Mesenchymal stem cell (in vitro differentiated cells and primary cell): ENCODE measurements around the gene VPREB1.

ENCODE experiments used
- DNase-seq: peaks from one replicate; pipeline ENCODE4 v3.0.0-alpha.2; 2013
- H2AFZ ChIP-seq: one replicate; pipeline ENCODE4 v1.6.1; 2013; ENCODE audit warnings: low read depth, mild to moderate bottlenecking, control low read depth, inconsistent platforms, low read length, moderate library complexity
- H2AK5ac ChIP-seq: 2 replicates; pipeline ENCODE4 v1.6.1; 2013; ENCODE audit warnings: low read length, moderate library complexity, mild to moderate bottlenecking, inconsistent platforms; ENCODE audit not compliant: severe bottlenecking
- H2BK120ac ChIP-seq: one replicate; pipeline ENCODE4 v1.6.1; 2013; ENCODE audit warnings: low read depth, mild to moderate bottlenecking, inconsistent platforms, low read length, moderate library complexity
- H2BK12ac ChIP-seq, 2 experiments: one replicate each; pipeline ENCODE4 v1.6.1; 2013; ENCODE audit warnings: inconsistent platforms in 2 of 2, low read length in 2 of 2, mild to moderate bottlenecking in 2 of 2, moderate library complexity in 2 of 2, control low read depth in 1 of 2
- H2BK15ac ChIP-seq: one replicate; pipeline ENCODE4 v1.6.1; 2013; ENCODE audit warnings: mild to moderate bottlenecking, low read depth, inconsistent platforms; ENCODE audit not compliant: poor library complexity, severe bottlenecking
- H2BK5ac ChIP-seq: 2 replicates; pipeline ENCODE4 v1.6.1; 2013; ENCODE audit warnings: low read depth, mild to moderate bottlenecking, low read length, control low read depth, inconsistent platforms; ENCODE audit not compliant: poor library complexity, severe bottlenecking
- H3K14ac ChIP-seq, 2 experiments: one replicate each; pipeline ENCODE4 v1.6.1; 2013; ENCODE audit warnings: inconsistent platforms in 2 of 2, low read length in 2 of 2, control low read depth in 1 of 2, mild to moderate bottlenecking in 1 of 2, moderate library complexity in 1 of 2
- H3K18ac ChIP-seq, 2 experiments: one replicate each; pipeline ENCODE4 v1.6.1; 2013; ENCODE audit warnings: inconsistent platforms in 2 of 2, low read length in 2 of 2, control low read depth in 1 of 2, low read depth in 1 of 2, mild to moderate bottlenecking in 1 of 2
- H3K23ac ChIP-seq, 2 experiments: one replicate each; pipeline ENCODE4 v1.6.1; 2013; ENCODE audit warnings: inconsistent platforms in 2 of 2, low read length in 2 of 2, mild to moderate bottlenecking in 2 of 2, moderate library complexity in 2 of 2, control low read depth in 1 of 2
- H3K27ac ChIP-seq: 2 replicates; pipeline ENCODE4 v1.5.1; 2013; ENCODE audit warnings: mild to moderate bottlenecking, moderate library complexity, low read length, control low read depth, inconsistent platforms; ENCODE audit not compliant: poor library complexity, severe bottlenecking
- H3K27me3 ChIP-seq, 2 experiments: 2 replicates each; pipeline versions ENCODE4 v1.6.1 to v1.7.0; 2013; ENCODE audit warnings: low read length in 2 of 2, mild to moderate bottlenecking in 2 of 2, moderate library complexity in 2 of 2, control low read depth in 1 of 2, inconsistent platforms in 1 of 2; ENCODE audit not compliant: control insufficient read depth in 1 of 2, insufficient read depth in 1 of 2
- H3K36me3 ChIP-seq, 2 experiments: 2 replicates each; pipeline versions ENCODE4 v1.6.1 to v1.7.0; 2013; ENCODE audit warnings: low read length in 2 of 2, control low read depth in 1 of 2, inconsistent platforms in 1 of 2, low read depth in 1 of 2, mild to moderate bottlenecking in 1 of 2; ENCODE audit not compliant: insufficient read depth in 2 of 2, control insufficient read depth in 1 of 2
- H3K4ac ChIP-seq, 2 experiments: one replicate each; pipeline ENCODE4 v1.6.1; 2013; ENCODE audit warnings: inconsistent platforms in 2 of 2, low read length in 2 of 2, mild to moderate bottlenecking in 2 of 2, moderate library complexity in 2 of 2, control low read depth in 1 of 2, low read depth in 1 of 2
- H3K4me1 ChIP-seq: 2 replicates; pipeline ENCODE4 v1.6.1; 2013; ENCODE audit warnings: low read depth, low read length, control low read depth; ENCODE audit not compliant: control insufficient read depth, insufficient read depth
- H3K4me2 ChIP-seq: 2 replicates; pipeline ENCODE4 v1.6.1; 2013; ENCODE audit warnings: low read length, mild to moderate bottlenecking, inconsistent platforms; ENCODE audit not compliant: poor library complexity, severe bottlenecking
- H3K4me3 ChIP-seq, 2 experiments: 2 replicates each; pipeline versions ENCODE4 v1.5.1 to v1.7.0; 2013; ENCODE audit warnings: low read length in 2 of 2, mild to moderate bottlenecking in 2 of 2, control low read depth in 1 of 2, low read depth in 1 of 2; ENCODE audit not compliant: insufficient read depth in 1 of 2
- H3K79me1 ChIP-seq: replicated peaks from 2 replicates; pipeline ENCODE4 v1.6.1; 2013; ENCODE audit warnings: mild to moderate bottlenecking, control low read depth, low read length, inconsistent platforms; ENCODE audit not compliant: poor library complexity, severe bottlenecking
- H3K9ac ChIP-seq: 2 replicates; pipeline ENCODE4 v1.7.0; 2013; ENCODE audit warnings: mild to moderate bottlenecking, low read length, moderate library complexity
- H3K9me3 ChIP-seq: 2 replicates; pipeline ENCODE4 v1.7.0; 2013; ENCODE audit warnings: mild to moderate bottlenecking, low read length; ENCODE audit not compliant: control insufficient read depth
- H4K8ac ChIP-seq: one replicate; pipeline ENCODE4 v1.6.1; 2013; ENCODE audit warnings: inconsistent platforms, mild to moderate bottlenecking, low read length, moderate library complexity
- H4K91ac ChIP-seq: one replicate; pipeline ENCODE4 v1.6.1; 2013; ENCODE audit warnings: mild to moderate bottlenecking, low read length, inconsistent platforms
- whole genome bisulfite sequencing: methylation state at CpG from one replicate; pipeline ENCODE4 v1.1.7; 2013; ENCODE audit warnings: mixed read lengths; 5-methylcytosine and 5-hydroxymethylcytosine counted together

The VPREB1 gene

DNA sequence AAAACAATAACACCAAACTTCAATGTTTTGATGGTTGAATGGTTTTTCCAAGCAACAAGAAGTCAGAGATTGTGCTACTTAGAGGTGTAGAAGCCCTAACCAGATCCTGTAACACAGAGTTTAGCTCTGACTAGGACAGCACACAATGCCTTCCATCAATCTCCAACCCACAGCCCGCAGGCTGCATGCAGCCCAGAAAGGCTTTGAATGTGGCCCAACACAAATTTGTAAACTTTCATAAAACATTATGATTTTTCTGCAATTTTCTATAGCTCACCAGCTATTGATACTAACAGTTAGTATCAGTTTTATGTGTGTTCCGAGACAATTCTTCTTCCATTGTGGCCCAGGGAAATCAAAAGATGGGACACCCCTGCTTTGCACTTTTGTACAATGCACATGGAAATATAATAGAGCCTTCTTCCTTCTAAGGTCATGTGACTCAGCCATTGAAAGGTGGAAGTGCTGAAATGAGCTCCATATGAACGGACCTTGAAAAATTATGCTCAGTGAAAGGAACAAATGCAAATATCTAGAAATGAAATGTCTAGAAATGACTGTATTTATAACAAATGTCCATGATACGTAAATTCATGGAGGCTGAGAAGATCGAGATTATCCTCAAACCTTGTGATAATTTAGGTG lies 47.6 kb upstream of the VPREB1 start:
- Histone ChIP-seq H3K9ac (no peak overlapping the region), H3K4me2 (no peak overlapping the region), H4K8ac (no peak overlapping the region), H3K27ac (no peak overlapping the region), H4K91ac (no peak overlapping the region), H3K36me3 (no peaks in the 10 kb centered on the region), H2BK5ac (no peak overlapping the region), H2BK12ac (no peak overlapping the region), H3K9me3 (no peaks in the 10 kb centered on the region), H2BK120ac (no peak overlapping the region), H3K4me3 (no peak overlapping the region), H2AK5ac (no peak overlapping the region), H3K4me1 (peaks cover 7% of the 10 kb centered on the region), H2AFZ (no peak overlapping the region), H3K79me1 (no peaks in the 10 kb centered on the region), H3K23ac (no peak overlapping the region), H2BK15ac (no peak overlapping the region), H3K4ac (no peak overlapping the region), H3K18ac (no peak overlapping the region), H3K14ac (no peak overlapping the region), H3K27me3 (peaks cover 44 to 65% of the 10 kb centered on the region in 2 experiments)
- no peak for DNase-seq
- 66% methylated on average over 5 of the region's 5 CpGs for WGBS

DNA sequence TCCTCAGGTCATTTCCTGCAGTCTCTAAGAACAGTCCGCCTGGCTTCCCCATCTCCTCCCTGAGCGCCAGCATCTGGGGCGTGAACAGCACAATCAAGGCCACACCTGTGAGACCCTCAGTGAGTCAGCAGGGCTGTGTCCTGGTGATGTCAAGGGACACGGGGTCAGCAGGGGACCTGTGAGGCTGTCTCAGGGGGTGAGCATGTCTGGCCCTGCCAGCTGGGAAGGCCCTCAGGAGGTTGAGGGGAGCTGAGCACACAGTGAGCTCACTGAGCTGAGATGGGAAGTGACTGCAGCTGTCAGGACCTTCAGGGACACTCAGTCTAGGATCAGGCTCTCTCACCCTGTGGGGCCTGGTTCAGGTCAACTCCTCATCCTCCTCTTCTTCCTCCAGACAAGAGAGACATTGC lies 46.6 kb upstream of the VPREB1 start:
- 67% methylated on average over 4 of the region's 4 CpGs for WGBS
- no peak overlapping the region for H2AFZ ChIP-seq
- H3K14ac ChIP-seq: no peak overlapping the region
- H3K9ac ChIP-seq: no peak overlapping the region
- no peak overlapping the region for H3K4me3 ChIP-seq
- H2BK120ac ChIP-seq: no peak overlapping the region
- H3K4me1 ChIP-seq: peaks cover 7% of the 10 kb centered on the region
- H3K27ac ChIP-seq: no peak overlapping the region
- no peak overlapping the region for H3K4ac ChIP-seq
- no peaks in the 10 kb centered on the region for H3K36me3 ChIP-seq
- H4K91ac ChIP-seq: no peak overlapping the region
- H2AK5ac ChIP-seq: no peak overlapping the region
- no peak overlapping the region for H4K8ac ChIP-seq
- H3K9me3 ChIP-seq: no peaks in the 10 kb centered on the region
- no peak overlapping the region for H2BK15ac ChIP-seq
- no peaks in the 10 kb centered on the region for H3K79me1 ChIP-seq
- H3K4me2 ChIP-seq: no peak overlapping the region
- no peak overlapping the region for H2BK5ac ChIP-seq
- H3K18ac ChIP-seq: no peak overlapping the region
- no peak overlapping the region for H2BK12ac ChIP-seq
- no peak for DNase-seq
- peaks cover 44 to 70% of the 10 kb centered on the region in 2 experiments for H3K27me3 ChIP-seq
- H3K23ac ChIP-seq: no peak overlapping the region

DNA sequence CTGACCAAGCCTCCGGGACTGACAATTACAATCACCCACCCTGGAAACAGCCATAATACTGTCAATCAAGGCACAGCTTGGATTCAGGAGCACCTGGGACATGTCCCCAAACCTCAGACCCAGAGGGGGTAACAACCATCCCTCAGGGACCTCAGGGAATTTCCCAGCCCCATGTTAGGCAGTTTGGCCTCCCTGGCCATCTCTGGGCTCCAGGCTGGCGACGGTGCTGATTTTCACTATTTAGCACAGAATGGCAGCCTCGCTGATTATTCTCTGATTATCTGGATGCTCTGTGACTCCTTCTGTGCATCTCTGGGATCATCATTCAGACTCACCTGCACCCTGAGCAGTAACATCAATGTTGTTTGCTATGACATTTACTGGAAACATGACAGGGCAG lies 45.8 kb upstream of the VPREB1 start:
- Histone ChIP-seq H3K18ac (no peak overlapping the region), H3K14ac (no peak overlapping the region), H2BK12ac (no peak overlapping the region), H3K27ac (no peak overlapping the region), H3K9me3 (no peaks in the 10 kb centered on the region), H3K79me1 (no peaks in the 10 kb centered on the region), H3K4me1 (peaks cover 7% of the 10 kb centered on the region), H3K4me2 (no peak overlapping the region), H3K4me3 (no peak overlapping the region), H2AK5ac (no peak overlapping the region), H3K23ac (no peak overlapping the region), H3K27me3 (peaks cover 48 to 76% of the 10 kb centered on the region in 2 experiments), H2BK120ac (no peak overlapping the region), H3K36me3 (no peaks in the 10 kb centered on the region), H3K9ac (no peak overlapping the region), H4K91ac (no peak overlapping the region), H4K8ac (no peak overlapping the region), H3K4ac (no peak overlapping the region), H2BK15ac (no peak overlapping the region), H2BK5ac (no peak overlapping the region), H2AFZ (no peak overlapping the region)
- no peak for DNase-seq
- 71% methylated on average over 4 of the region's 4 CpGs for WGBS

DNA sequence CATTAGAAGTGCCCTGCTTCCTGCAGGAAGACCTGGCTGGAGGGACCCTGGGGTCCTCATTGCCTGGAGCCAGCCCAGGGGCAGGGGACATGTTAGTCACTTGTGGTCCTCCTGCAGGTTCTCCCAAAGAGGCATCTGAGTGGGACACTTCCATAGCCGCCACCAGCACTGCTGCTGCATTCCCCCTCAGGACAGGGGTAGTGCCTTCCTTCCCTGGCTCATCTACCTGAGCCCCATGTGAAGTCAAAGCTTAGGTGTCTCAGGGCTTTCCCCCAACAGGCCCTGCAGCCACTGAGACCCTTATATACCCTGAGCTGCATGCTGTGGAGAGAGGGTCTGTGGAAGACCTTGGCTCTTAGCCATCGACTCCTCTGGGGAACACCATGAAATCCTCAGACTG lies 45.0 kb upstream of the VPREB1 start:
- H2BK15ac ChIP-seq: no peak overlapping the region
- no peak overlapping the region for H3K23ac ChIP-seq
- H3K14ac ChIP-seq: no peak overlapping the region
- no peaks in the 10 kb centered on the region for H3K79me1 ChIP-seq
- no peak overlapping the region for H2BK5ac ChIP-seq
- no peak overlapping the region for H4K91ac ChIP-seq
- no peak overlapping the region for H3K18ac ChIP-seq
- H3K9ac ChIP-seq: no peak overlapping the region
- H2BK120ac ChIP-seq: no peak overlapping the region
- no peak overlapping the region for H3K4ac ChIP-seq
- H3K36me3 ChIP-seq: no peaks in the 10 kb centered on the region
- no peak overlapping the region for H4K8ac ChIP-seq
- H2AFZ ChIP-seq: no peak overlapping the region
- WGBS: 77% methylated on average over 2 of the region's 2 CpGs
- no peak overlapping the region for H3K4me3 ChIP-seq
- no peak overlapping the region for H2AK5ac ChIP-seq
- H2BK12ac ChIP-seq: no peak overlapping the region
- H3K4me1 ChIP-seq: peaks cover 7% of the 10 kb centered on the region
- no peak overlapping the region for H3K27ac ChIP-seq
- H3K27me3 ChIP-seq: peaks cover 45 to 78% of the 10 kb centered on the region in 2 experiments
- H3K9me3 ChIP-seq: no peaks in the 10 kb centered on the region
- H3K4me2 ChIP-seq: no peak overlapping the region
- no peak for DNase-seq
